Fibroblast of pulmonary artery (primary cell): Measurements from ENCODE around the gene PLEKHS1.
"Not testable (repeated sequence)": the region's sequence is repeated elsewhere in the genome, so short reads cannot be mapped to it uniquely, and the experiment has no call there.

Experiments
- DNase-seq: peaks from one replicate; pipeline ENCODE4 v3.0.0-alpha.2; 2010; ENCODE audit warnings: low read depth
- H3K4me3 ChIP-seq: replicated peaks from 2 replicates; pipeline ENCODE4 v1.5.1; 2011; ENCODE audit warnings: low read depth, mild to moderate bottlenecking, control low read depth, low read length, moderate library complexity
- CTCF ChIP-seq: IDR thresholded peaks from 2 replicates; pipeline ENCODE4 v1.5.1; 2011; ENCODE audit warnings: mild to moderate bottlenecking, control low read depth, low read length, inconsistent platforms; ENCODE audit errors: missing control alignments

The PLEKHS1 gene

GRCh38 chr10:113788604-113789083 lies 37.2 kb downstream of the PLEKHS1 start:
- DNase-seq: peak; percentile 95
- no peak overlapping the region for H3K4me3 ChIP-seq
- no peak for TF ChIP-seq CTCF

- DNase-seq: no peak
- no peak overlapping the region for H3K4me3 ChIP-seq
- TF ChIP-seq CTCF: no peak
Observed at GRCh38 chr10:113791691-113792090, 40.2 kb downstream of the PLEKHS1 start.

- TF ChIP-seq CTCF: no peak
- no peak for DNase-seq
- H3K4me3 ChIP-seq: no peak overlapping the region
Observed at GRCh38 chr10:113801569-113801968, 50.1 kb downstream of the PLEKHS1 start.

GRCh38 chr10:113802997-113803396 lies 51.5 kb downstream of the PLEKHS1 start:
- no peak overlapping the region for H3K4me3 ChIP-seq
- DNase-seq: no peak
- no peak for TF ChIP-seq CTCF

- no peak overlapping the region for H3K4me3 ChIP-seq
- no peak for DNase-seq
- TF ChIP-seq CTCF: no peak
Observed at GRCh38 chr10:113806503-113806902, 55.0 kb downstream of the PLEKHS1 start.

GRCh38 chr10:113808168-113808567 lies 56.7 kb downstream of the PLEKHS1 start:
- DNase-seq: no peak
- H3K4me3 ChIP-seq: no peak overlapping the region
- TF ChIP-seq CTCF: no peak

- DNase-seq: not testable (repeated sequence)
Observed at GRCh38 chr10:113814700-113815099, 63.2 kb downstream of the PLEKHS1 start.

GRCh38 chr10:113819989-113820388 lies 68.5 kb downstream of the PLEKHS1 start:
- no peak overlapping the region for H3K4me3 ChIP-seq
- DNase-seq: no peak
- no peak for TF ChIP-seq CTCF

More at GRCh38 chr10:113814700-113815099, 63.2 kb downstream of the PLEKHS1 start:
- H3K4me3 ChIP-seq: not testable (repeated sequence)
